Smooth muscle cell (in vitro differentiated cells): ENCODE results near the gene HMBS. TPM values are rescaled to one million over a fixed set of nuclear protein-coding genes. Genes with fewer than 3 reads are reported as not detected.
A peak's percentile ranks its signal among the peaks of the same experiment; 100 is the strongest.

Experiments used
- DNase-seq: peaks from one replicate; lab custom pipeline; 2025; ENCODE audit not compliant: unreplicated experiment; lab: John Stamatoyannopoulos, UW
- H2AFZ ChIP-seq: fragments of 200-600 bp; sonication (generic); 2 replicates; pipeline ENCODE4 v1.6.0; 2016; ENCODE audit warnings: antibody characterized with exemption, low read depth, mild to moderate bottlenecking
- H3F3A ChIP-seq: fragments of 200-600 bp; sonication (generic); 2 replicates; pipeline ENCODE4 v1.6.0; 2017; ENCODE audit warnings: antibody characterized with exemption, low read depth
- H3K27ac ChIP-seq: fragments of 200-600 bp; sonication (generic); 2 replicates; pipeline ENCODE4 v1.5.1; 2016; ENCODE audit warnings: low read depth, mild to moderate bottlenecking
- H3K27me3 ChIP-seq: fragments of 200-600 bp; sonication (generic); 2 replicates; pipeline ENCODE4 v1.6.1; 2016; ENCODE audit warnings: low read depth, mild to moderate bottlenecking
- H3K36me3 ChIP-seq: fragments of 200-600 bp; sonication (generic); 2 replicates; pipeline ENCODE4 v1.5.1; 2016; ENCODE audit warnings: low read depth
- H3K4me1 ChIP-seq: fragments of 200-600 bp; sonication (generic); 2 replicates; pipeline ENCODE4 v1.5.1; 2016; ENCODE audit warnings: low read depth
- H3K4me2 ChIP-seq: fragments of 200-600 bp; sonication (generic); 2 replicates; pipeline ENCODE4 v1.6.0; 2016; ENCODE audit warnings: mild to moderate bottlenecking
- H3K4me3 ChIP-seq: fragments of 200-600 bp; sonication (generic); 2 replicates; pipeline ENCODE4 v1.5.1; 2016; ENCODE audit warnings: mild to moderate bottlenecking
- H3K79me2 ChIP-seq: fragments of 200-600 bp; sonication (generic); 2 replicates; pipeline ENCODE4 v1.6.0; 2016; ENCODE audit warnings: low read depth, mild to moderate bottlenecking
- H3K9ac ChIP-seq: fragments of 200-600 bp; sonication (generic); 2 replicates; pipeline ENCODE4 v1.6.0; 2016; ENCODE audit warnings: low read depth
- H3K9me3 ChIP-seq: fragments of 200-600 bp; sonication (generic); replicated peaks from 2 replicates; pipeline ENCODE4 v1.5.1; 2016; ENCODE audit warnings: low read depth
- H4K20me1 ChIP-seq: fragments of 200-600 bp; sonication (generic); 2 replicates; pipeline ENCODE4 v1.6.0; 2016; ENCODE audit warnings: low read depth
- WGBS: methylation state at CpG from one replicate; pipeline ENCODE4 v1.1.7; 2016; ENCODE audit warnings: low lambda C conversion rate; 5-methylcytosine and 5-hydroxymethylcytosine counted together
- polyA plus RNA-seq: library from polyadenylated mRNA; unstranded; fragments of >200 nt; fragmentation: Nextera tagmentation; extraction: Ambion mirVana; gene quantifications from 2 replicates; pipeline ENCODE4 v1.2.1, GENCODE V29; 2016
- total RNA-seq: library from RNA; depleted of rRNA; stranded (reverse); fragments of >200 nt; gene quantifications from 2 replicates; pipeline ENCODE4 v1.2.3, GENCODE V29; 2014
- TF ChIP-seq, protein P1 (sequence below): fragments of 200-600 bp; sonication (generic); IDR thresholded peaks from 2 replicates; pipeline ENCODE4 v1.5.1; 2017; ENCODE audit warnings: borderline replicate concordance, mild to moderate bottlenecking, antibody characterized with exemption; ENCODE audit not compliant: insufficient read depth, poor library complexity, severe bottlenecking

HMBS gene
- total and polyA plus RNA-seq, 2 experiments from 2014 or later = 33.7 to 43.4 TPM

DNA sequence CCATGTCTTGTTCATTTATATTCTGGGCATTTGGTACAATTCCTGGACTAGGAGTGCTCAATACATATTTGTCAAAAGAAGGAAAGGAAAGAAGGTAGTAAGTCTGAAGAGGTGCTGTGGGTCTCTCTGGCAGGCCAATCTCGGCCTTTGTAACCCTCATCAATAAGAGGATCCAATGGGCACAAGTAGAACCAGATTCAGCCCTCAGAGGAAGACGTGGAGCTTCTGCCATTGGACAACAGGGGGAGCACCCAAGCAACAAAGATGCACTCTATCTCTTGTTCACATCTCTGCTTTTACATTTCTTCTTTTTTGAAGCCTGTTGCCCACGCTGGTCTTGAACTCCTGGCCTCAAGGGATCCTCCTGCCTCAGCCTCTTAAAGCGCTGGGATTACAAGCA, 19.3 kb upstream of the HMBS start:
- no peaks in the 10 kb centered on the region for H3F3A ChIP-seq
- H3K27ac ChIP-seq = no peak overlapping the region
- no peaks in the 10 kb centered on the region for H3K36me3 ChIP-seq
- H3K9ac ChIP-seq = no peak overlapping the region
- H3K79me2 ChIP-seq = peaks cover 21% of the 10 kb centered on the region
- 52% methylated on average over 4 of the region's 4 CpGs for WGBS
- no peaks in the 10 kb centered on the region for H3K4me1 ChIP-seq
- H3K4me3 ChIP-seq = no peak overlapping the region
- H3K9me3 ChIP-seq = no peaks in the 10 kb centered on the region
- TF ChIP-seq, protein P1, sequence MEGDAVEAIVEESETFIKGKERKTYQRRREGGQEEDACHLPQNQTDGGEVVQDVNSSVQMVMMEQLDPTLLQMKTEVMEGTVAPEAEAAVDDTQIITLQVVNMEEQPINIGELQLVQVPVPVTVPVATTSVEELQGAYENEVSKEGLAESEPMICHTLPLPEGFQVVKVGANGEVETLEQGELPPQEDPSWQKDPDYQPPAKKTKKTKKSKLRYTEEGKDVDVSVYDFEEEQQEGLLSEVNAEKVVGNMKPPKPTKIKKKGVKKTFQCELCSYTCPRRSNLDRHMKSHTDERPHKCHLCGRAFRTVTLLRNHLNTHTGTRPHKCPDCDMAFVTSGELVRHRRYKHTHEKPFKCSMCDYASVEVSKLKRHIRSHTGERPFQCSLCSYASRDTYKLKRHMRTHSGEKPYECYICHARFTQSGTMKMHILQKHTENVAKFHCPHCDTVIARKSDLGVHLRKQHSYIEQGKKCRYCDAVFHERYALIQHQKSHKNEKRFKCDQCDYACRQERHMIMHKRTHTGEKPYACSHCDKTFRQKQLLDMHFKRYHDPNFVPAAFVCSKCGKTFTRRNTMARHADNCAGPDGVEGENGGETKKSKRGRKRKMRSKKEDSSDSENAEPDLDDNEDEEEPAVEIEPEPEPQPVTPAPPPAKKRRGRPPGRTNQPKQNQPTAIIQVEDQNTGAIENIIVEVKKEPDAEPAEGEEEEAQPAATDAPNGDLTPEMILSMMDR = peak; percentile 38
- no peak overlapping the region for H2AFZ ChIP-seq
- no peak for DNase-seq
- H3K4me2 ChIP-seq = no peak overlapping the region
- no peaks in the 10 kb centered on the region for H4K20me1 ChIP-seq
- no peaks in the 10 kb centered on the region for H3K27me3 ChIP-seq

GRCh38 chr11:119067371-119068222, 17.1 kb upstream of the HMBS start, which contains the start of gene VPS11:
TSS of gene VPS11 (plus strand) at chr11:119067818. CDS start at chr11:119067824, 6 bp downstream.
- Histone ChIP-seq H3K27ac (peak within 1 kb of the TSS; percentile 68), H4K20me1 (no peaks in the 10 kb centered on the region), H3F3A (no peaks in the 10 kb centered on the region), H3K79me2 (peaks cover 18% of the 10 kb centered on the region), H3K4me2 (peak within 1 kb of the TSS; percentile 85), H3K9ac (peak within 1 kb of the TSS; percentile 88), H3K4me3 (peak within 1 kb of the TSS; percentile 72), H3K4me1 (no peaks in the 10 kb centered on the region), H3K9me3 (no peaks in the 10 kb centered on the region), H3K27me3 (no peaks in the 10 kb centered on the region), H2AFZ (peak within 1 kb of the TSS; percentile 100), H3K36me3 (no peaks in the 10 kb centered on the region)
- TF ChIP-seq, protein P1 = no peak
- 1% methylated on average over 49 of the region's 49 CpGs for WGBS
- peak; percentile 87 for DNase-seq

DNA sequence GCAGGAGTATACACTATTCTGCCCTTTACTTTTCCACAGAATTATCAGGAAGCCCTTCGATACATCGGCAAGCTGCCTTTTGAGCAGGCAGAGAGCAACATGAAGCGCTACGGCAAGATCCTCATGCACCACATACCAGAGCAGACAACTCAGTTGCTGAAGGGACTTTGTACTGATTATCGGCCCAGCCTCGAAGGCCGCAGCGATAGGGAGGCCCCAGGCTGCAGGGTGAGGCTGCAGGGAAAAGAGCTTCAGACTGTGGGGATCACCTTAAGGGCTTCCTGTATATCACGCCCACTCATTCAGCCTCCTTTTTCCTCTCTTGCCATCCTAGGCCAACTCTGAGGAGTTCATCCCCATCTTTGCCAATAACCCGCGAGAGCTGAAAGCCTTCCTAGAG, 6.8 kb upstream of the HMBS start:
- Histone ChIP-seq H3K4me2 (no peak overlapping the region), H3K27me3 (no peaks in the 10 kb centered on the region), H3K4me3 (no peak overlapping the region), H4K20me1 (no peaks in the 10 kb centered on the region), H3K27ac (no peak overlapping the region), H3K79me2 (no peaks in the 10 kb centered on the region), H3K9ac (no peak overlapping the region), H3K36me3 (peaks cover 5% of the 10 kb centered on the region), H2AFZ (no peak overlapping the region), H3F3A (no peaks in the 10 kb centered on the region), H3K4me1 (no peaks in the 10 kb centered on the region), H3K9me3 (no peaks in the 10 kb centered on the region)
- WGBS = 98% methylated on average over 11 of the region's 11 CpGs
- TF ChIP-seq, protein P1 = no peak
- DNase-seq = no peak
